Measurements from ENCODE around the gene PMFBP1. TPM values are rescaled to one million over a fixed set of nuclear protein-coding genes. Genes with fewer than 3 reads are reported as not detected.

Gene PMFBP1
- total RNA-seq, 1 experiment from 2014 or later: 2.7 TPM

GRCh38 chr16:72123426-72123825 lies 48.5 kb downstream of the PMFBP1 start:
- Histone ChIP-seq H3K9ac (ENCODE audit: extremely low read depth, insufficient read length, low read length) (no peak overlapping the region), H2BK15ac (ENCODE audit: low read depth, low read length) (no peak overlapping the region), H3K79me2 (ENCODE audit: insufficient read depth, low read length) (no peaks in the 10 kb centered on the region), H2BK5ac (ENCODE audit: insufficient read length, low read length) (no peak overlapping the region), H3K79me1 (ENCODE audit: insufficient read depth, low read depth, low read length, poor library complexity, severe bottlenecking) (no peaks in the 10 kb centered on the region), H3K4me2 (ENCODE audit: insufficient read depth, insufficient read length, low read length) (no peak overlapping the region), H3K27me3 (ENCODE audit: insufficient read depth, low read length) (no peaks in the 10 kb centered on the region), H4K8ac (replicated peaks; ENCODE audit: insufficient read length, low read depth, low read length) (no peak overlapping the region), H2BK12ac (ENCODE audit: insufficient read length, low read depth, low read length) (no peak overlapping the region), H3K23ac (ENCODE audit: insufficient read length, low read depth, low read length) (no peak overlapping the region), H4K91ac (ENCODE audit: insufficient read length, low read depth, low read length) (no peak overlapping the region), H3K14ac (ENCODE audit: insufficient read depth, low read length) (no peak overlapping the region), H4K5ac (ENCODE audit: insufficient read length, low read depth, low read length) (no peak overlapping the region), H3K4me1 (ENCODE audit: insufficient read depth, low read length) (no peaks in the 10 kb centered on the region; the same call in 1 of the 2 replicates), H4K20me1 (ENCODE audit: control insufficient read depth, insufficient read depth, insufficient read length) (no peaks in the 10 kb centered on the region), H2BK120ac (ENCODE audit: low read depth, low read length, poor library complexity, severe bottlenecking) (no peak overlapping the region), H3T11ph (ENCODE audit: low read length) (no peak overlapping the region), H3K23me2 (ENCODE audit: insufficient read length, low read depth, low read length, poor library complexity, severe bottlenecking) (no peaks in the 10 kb centered on the region), H2AFZ (ENCODE audit: low read length) (no peak overlapping the region), H2BK20ac (ENCODE audit: low read depth, low read length, poor library complexity, severe bottlenecking) (no peak overlapping the region), H3K56ac (ENCODE audit: insufficient read length, low read depth, low read length) (no peak overlapping the region), H3K9me3 (ENCODE audit: control insufficient read depth, low read depth, low read length) (no peaks in the 10 kb centered on the region), H3K18ac (ENCODE audit: insufficient read length, low read depth, low read length) (no peak overlapping the region), H3K27ac (ENCODE audit: insufficient read length, low read depth, low read length) (no peak overlapping the region), H3K4ac (ENCODE audit: low read depth, low read length) (no peak overlapping the region), H2AK5ac (ENCODE audit: insufficient read length, low read length) (no peak overlapping the region)
- no peaks in the 10 kb centered on the region; a peak in 1 of 7 replicates for H3K36me3 Mint-ChIP-seq (ENCODE audit: insufficient read depth in 1 of 3, low read depth in 3 of 3)
- H3K9me3 Mint-ChIP-seq: no peaks in the 10 kb centered on the region
- no peak for TF ChIP-seq CTCF (conservative IDR thresholded peaks at IDR 0.05)
- H3K4me1 Mint-ChIP-seq: peaks cover 11 to 13% of the 10 kb centered on the region in 2 experiments
- no peak overlapping the region for H3K27ac Mint-ChIP-seq
- no peak for DNase-seq
- no peak overlapping the region for H3K4me3 Mint-ChIP-seq
- no peaks in the 10 kb centered on the region for H3K27me3 Mint-ChIP-seq (ENCODE audit: low read depth)
- WGBS (ENCODE audit: extremely low coverage, insufficient read length, low lambda C conversion rate): no CpG with 5 or more reads among the region's 8 CpGs
